GM19023 (cell line): ENCODE measurements around the gene INO80.
A peak's percentile ranks its signal among the peaks of the same experiment; 100 is the strongest.
"Not testable (repeated sequence)": the region's sequence is repeated elsewhere in the genome, so short reads cannot be mapped to it uniquely, and the experiment has no call there.

Source experiments
- ATAC-seq: cut with Tn5 transposase; IDR thresholded peaks from one replicate; pipeline ENCODE4 v1.9.1; 2021; ENCODE audit warnings: mild to moderate bottlenecking, moderate library complexity; ENCODE audit not compliant: unreplicated experiment

Gene INO80

GRCh38 chr15:41122849-41123248 is 6.8 kb upstream of the INO80 start:
- no peak for ATAC-seq

GRCh38 chr15:41121951-41122350 is 5.9 kb upstream of the INO80 start:
- no peak for ATAC-seq

- ATAC-seq, result no peak
These were observed 827 bp upstream of the INO80 start for GRCh38 chr15:41116962-41117252.

GRCh38 chr15:41115652-41116115 is 396 bp downstream of the INO80 start:
- ATAC-seq, result peak; percentile 48

- no peak for ATAC-seq
These were observed 874 bp downstream of the INO80 start for GRCh38 chr15:41115161-41115651.

GRCh38 chr15:41106947-41107346 is 9.1 kb downstream of the INO80 start:
- ATAC-seq, result no peak

GRCh38 chr15:41105348-41106334 is 10.4 kb downstream of the INO80 start:
- no peak for ATAC-seq

- ATAC-seq, result no peak
These were observed 11.8 kb downstream of the INO80 start for GRCh38 chr15:41104234-41104633.

- no peak for ATAC-seq
These were observed 13.2 kb downstream of the INO80 start for GRCh38 chr15:41102854-41103253.

- no peak for ATAC-seq
These were observed 19.9 kb downstream of the INO80 start for GRCh38 chr15:41096178-41096577.

GRCh38 chr15:41085029-41085428 is 31.1 kb downstream of the INO80 start:
- no peak for ATAC-seq

- no peak for ATAC-seq
These were observed 35.9 kb downstream of the INO80 start for GRCh38 chr15:41080144-41080543.

- no peak for ATAC-seq
These were observed 36.4 kb downstream of the INO80 start for GRCh38 chr15:41079717-41080116.

GRCh38 chr15:41078879-41079278 is 37.2 kb downstream of the INO80 start:
- ATAC-seq, result not testable (repeated sequence)

GRCh38 chr15:41078125-41078524 is 38.0 kb downstream of the INO80 start:
- ATAC-seq, result no peak

- no peak for ATAC-seq
These were observed 43.1 kb downstream of the INO80 start for GRCh38 chr15:41073028-41073427.

GRCh38 chr15:41072013-41072412 is 44.1 kb downstream of the INO80 start:
- ATAC-seq, result no peak

- ATAC-seq, result no peak
These were observed 49.6 kb downstream of the INO80 start for GRCh38 chr15:41066516-41066915.

GRCh38 chr15:41061667-41062066 is 54.4 kb downstream of the INO80 start:
- no peak for ATAC-seq

- ATAC-seq, result no peak
These were observed 55.6 kb downstream of the INO80 start for GRCh38 chr15:41060505-41060904.

GRCh38 chr15:41056810-41057209 is 59.3 kb downstream of the INO80 start:
- ATAC-seq, result no peak

- ATAC-seq, result no peak
These were observed 60.4 kb downstream of the INO80 start for GRCh38 chr15:41055706-41056105.
